Kidney epithelial cell (primary cell): ENCODE data around the gene HPGD. TPM values are rescaled to one million over a fixed set of nuclear protein-coding genes. Genes with fewer than 3 reads are reported as not detected.

ENCODE experiments used
- DNase-seq: peaks from one replicate; pipeline ENCODE4 v3.0.0-alpha.2; 2010; ENCODE audit warnings: low read depth
- H3K27me3 ChIP-seq: 2 replicates; pipeline ENCODE4 v1.6.0; 2011; ENCODE audit warnings: low read length; ENCODE audit not compliant: control insufficient read depth, insufficient read depth
- H3K36me3 ChIP-seq: 2 replicates; pipeline ENCODE4 v1.5.1; 2011; ENCODE audit warnings: low read length; ENCODE audit not compliant: control insufficient read depth, insufficient read depth
- H3K4me3 ChIP-seq: 2 replicates; pipeline ENCODE4 v1.5.1; 2011; ENCODE audit warnings: low read depth, mild to moderate bottlenecking, control low read depth, low read length
- total RNA-seq: library from RNA; depleted of rRNA; stranded (reverse); fragments of >200 nt; gene quantifications from 2 replicates; pipeline ENCODE4 v1.2.3, GENCODE V29; 2015
- TF ChIP-seq, protein P1 (sequence below): IDR thresholded peaks from 2 replicates; pipeline ENCODE4 v1.5.1; 2011; ENCODE audit warnings: mild to moderate bottlenecking, moderate library complexity, low read length, control low read depth, inconsistent platforms; ENCODE audit not compliant: insufficient read depth, poor library complexity, severe bottlenecking

The HPGD gene
- total RNA-seq, 1 donor from 2014 or later = 0.75 TPM

DNA sequence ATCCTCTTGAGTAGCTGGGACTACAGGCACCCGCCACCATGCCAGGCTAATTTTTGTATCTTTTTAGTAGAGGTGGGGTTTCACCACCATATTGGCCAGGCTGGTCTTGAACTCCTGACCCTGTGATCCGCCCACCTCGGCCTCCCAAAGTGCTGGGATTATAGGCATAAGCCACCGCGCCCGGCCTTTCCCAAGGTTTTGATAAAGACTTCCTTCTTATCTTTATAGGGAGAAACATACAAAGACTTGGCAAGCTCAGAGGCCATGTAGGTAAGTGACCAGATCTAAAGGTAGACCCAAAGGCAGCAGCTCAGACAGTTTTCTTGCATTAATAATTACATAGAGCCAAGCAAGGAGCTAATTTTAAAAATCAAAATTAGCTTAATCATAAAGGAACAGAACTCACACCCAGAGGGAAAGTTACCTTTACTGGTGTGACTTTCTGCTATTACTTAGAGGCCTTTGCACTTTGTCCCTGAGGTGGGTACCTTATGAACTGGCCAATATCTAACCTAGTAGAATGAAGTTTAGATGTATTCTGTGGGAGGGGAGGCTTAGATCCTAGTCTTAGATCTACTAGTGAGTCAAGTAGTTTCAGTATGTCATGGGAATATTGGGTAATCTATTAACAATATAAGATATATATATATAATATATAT, 67.3 kb downstream of the HPGD start:
- H3K36me3 ChIP-seq = no peaks in the 10 kb centered on the region
- TF ChIP-seq, protein P1, sequence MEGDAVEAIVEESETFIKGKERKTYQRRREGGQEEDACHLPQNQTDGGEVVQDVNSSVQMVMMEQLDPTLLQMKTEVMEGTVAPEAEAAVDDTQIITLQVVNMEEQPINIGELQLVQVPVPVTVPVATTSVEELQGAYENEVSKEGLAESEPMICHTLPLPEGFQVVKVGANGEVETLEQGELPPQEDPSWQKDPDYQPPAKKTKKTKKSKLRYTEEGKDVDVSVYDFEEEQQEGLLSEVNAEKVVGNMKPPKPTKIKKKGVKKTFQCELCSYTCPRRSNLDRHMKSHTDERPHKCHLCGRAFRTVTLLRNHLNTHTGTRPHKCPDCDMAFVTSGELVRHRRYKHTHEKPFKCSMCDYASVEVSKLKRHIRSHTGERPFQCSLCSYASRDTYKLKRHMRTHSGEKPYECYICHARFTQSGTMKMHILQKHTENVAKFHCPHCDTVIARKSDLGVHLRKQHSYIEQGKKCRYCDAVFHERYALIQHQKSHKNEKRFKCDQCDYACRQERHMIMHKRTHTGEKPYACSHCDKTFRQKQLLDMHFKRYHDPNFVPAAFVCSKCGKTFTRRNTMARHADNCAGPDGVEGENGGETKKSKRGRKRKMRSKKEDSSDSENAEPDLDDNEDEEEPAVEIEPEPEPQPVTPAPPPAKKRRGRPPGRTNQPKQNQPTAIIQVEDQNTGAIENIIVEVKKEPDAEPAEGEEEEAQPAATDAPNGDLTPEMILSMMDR = no peak
- no peak for DNase-seq
- no peak overlapping the region for H3K4me3 ChIP-seq
- no peaks in the 10 kb centered on the region for H3K27me3 ChIP-seq

DNA sequence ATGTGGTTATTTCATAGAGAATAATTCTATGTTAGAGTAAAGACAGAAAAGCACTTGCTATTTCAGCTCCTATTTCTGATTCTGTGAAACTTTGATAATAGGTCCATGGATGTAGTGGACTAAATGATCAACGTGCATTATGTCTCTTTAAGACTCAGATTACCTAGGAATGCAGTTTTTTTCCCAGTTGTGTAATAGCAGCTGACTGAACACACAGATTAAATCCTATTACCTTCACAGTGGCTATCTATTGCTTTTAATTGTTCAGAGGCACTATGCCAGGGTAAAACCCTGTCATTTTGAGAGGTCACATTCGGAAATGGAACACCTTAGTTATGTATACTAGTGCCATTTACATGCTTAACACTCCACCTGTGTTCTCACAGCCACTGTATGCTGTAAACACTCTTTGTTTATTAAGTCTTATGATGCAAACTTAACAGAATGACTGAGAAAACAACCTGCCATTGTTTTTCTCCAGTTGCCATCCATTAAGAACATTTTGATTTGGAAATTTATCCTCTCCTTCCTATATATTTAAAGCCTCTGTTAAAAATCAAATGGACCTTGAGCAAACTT, 70.5 kb downstream of the HPGD start:
- Histone ChIP-seq H3K4me3 (no peak overlapping the region), H3K36me3 (no peaks in the 10 kb centered on the region), H3K27me3 (no peaks in the 10 kb centered on the region)
- DNase-seq = no peak
- TF ChIP-seq, protein P1 = no peak

DNA sequence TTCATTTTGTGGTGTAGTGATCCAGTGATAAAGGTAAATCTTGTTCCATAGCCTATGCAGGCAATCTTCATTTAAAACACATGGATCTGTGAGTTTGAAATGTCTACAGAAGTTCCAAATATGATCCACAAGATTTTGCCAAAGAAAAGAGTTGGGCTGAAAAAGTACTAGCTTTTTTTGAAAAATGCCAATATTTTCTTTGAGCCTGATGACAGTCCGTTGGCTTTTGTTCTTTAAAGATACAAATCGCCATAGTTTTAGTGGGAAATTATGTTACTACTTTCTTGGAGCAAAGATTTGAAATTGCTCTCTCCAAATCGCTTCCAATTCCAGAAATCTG, 71.5 kb downstream of the HPGD start:
- Histone ChIP-seq H3K4me3 (no peak overlapping the region), H3K36me3 (no peaks in the 10 kb centered on the region), H3K27me3 (no peaks in the 10 kb centered on the region)
- TF ChIP-seq, protein P1 = no peak
- no peak for DNase-seq

DNA sequence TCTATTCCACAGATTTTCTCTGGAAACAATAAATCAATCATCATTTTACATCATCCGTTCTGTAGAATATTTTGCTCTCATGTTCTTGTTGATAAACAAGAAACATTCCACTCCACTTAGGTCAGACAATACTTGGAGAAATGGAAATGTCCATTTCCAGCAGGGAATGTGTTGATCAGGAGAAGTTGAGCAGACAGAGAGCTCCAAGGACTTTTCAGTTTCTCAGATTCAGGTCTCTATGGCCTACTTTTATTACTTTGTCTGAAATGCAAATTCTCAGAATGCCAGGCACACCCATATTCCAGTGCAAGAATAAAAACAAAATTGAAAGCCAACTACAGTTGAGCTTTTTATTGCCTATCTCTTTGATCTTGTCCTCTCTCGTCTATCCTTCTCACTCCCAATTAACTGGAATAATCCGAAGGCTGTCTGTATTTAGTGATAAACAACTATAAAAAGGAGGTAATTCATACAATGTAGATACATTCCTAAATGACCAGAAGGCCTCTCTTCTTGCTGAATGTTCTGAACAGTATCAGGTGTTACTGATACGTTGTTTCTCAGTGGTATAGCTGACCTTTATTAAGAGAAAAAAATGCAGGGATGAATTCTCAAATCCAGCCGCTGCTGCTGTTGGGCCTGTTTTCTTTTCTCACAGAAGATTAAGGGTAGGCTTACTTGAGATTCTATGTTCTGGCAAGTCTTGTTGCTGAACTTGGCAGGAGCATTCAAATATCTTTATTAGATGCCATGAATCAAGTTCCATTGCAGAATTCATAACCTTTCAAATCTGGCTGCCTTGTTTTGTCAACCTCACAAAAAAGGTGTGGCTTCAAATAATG, 72.1 kb downstream of the HPGD start:
- Histone ChIP-seq H3K36me3 (no peaks in the 10 kb centered on the region), H3K4me3 (no peak overlapping the region), H3K27me3 (no peaks in the 10 kb centered on the region)
- DNase-seq = no peak
- TF ChIP-seq, protein P1 = no peak

DNA sequence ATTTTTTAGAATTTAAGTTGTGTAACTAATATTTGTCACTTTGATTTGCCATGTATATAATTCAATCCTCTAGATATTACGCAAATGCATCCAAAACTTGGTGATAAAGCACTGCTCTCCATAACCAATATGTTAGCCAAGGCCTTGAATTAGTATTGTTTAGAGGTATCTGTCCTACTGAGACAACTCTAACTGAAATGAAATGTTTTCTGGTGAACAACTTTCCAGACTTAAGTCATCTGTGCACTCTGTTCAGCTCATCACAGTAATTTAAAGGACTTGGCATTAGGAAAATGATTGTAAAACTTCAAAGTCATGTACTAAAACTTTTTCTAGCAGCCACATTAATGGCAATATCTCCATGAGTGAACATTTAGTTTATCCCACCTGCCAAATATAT, 73.1 kb downstream of the HPGD start:
- TF ChIP-seq, protein P1 = no peak
- H3K4me3 ChIP-seq = no peak overlapping the region
- no peak for DNase-seq
- no peaks in the 10 kb centered on the region for H3K36me3 ChIP-seq
- no peaks in the 10 kb centered on the region for H3K27me3 ChIP-seq

DNA sequence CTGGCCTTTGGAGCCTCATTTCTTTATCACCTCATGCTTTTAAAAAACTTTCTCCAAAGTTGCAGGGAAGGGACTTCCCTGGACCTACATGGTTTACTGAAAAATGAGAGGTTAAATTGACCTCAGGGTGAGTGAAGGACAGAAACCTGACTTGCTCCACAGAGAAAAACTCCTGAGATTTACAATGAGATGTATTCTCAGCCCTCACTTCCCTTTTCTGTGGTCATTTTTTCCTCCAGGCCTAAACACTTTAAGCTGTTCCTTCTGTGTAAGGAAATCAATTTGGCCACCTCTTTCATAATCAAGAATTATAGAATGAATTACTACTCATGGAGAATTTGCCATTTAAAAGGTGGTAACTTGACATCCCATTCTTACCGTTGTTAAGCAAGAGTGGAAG, 77.9 kb downstream of the HPGD start:
- TF ChIP-seq, protein P1 = no peak
- Histone ChIP-seq H3K36me3 (no peaks in the 10 kb centered on the region), H3K4me3 (no peak overlapping the region), H3K27me3 (no peaks in the 10 kb centered on the region)
- DNase-seq = no peak
